ENCODE data around the gene BUB1B. TPM values are rescaled to one million over a fixed set of nuclear protein-coding genes. Genes with fewer than 3 reads are reported as not detected.
A peak's percentile ranks its signal among the peaks of the same experiment; 100 is the strongest.

The BUB1B gene
- total and polyA plus RNA-seq, 8 donors = 1.6 to 25.0 (median 4.4) TPM

- intact Hi-C loops (cut with DNase I; ENCODE audit: low total_unique reads) = no loop called here
- TF ChIP-seq CTCF (IDR thresholded peaks at IDR 0.05) (no peak), POLR2A (IDR thresholded peaks at IDR 0.05) (no peak), EP300 (IDR thresholded peaks at IDR 0.05) (no peak), POLR2AphosphoS5 (IDR thresholded peaks at IDR 0.05) (no peak)
- no peaks in the 10 kb centered on the region for H3K36me3 ChIP-seq
- no peak overlapping the region for H3K4me3 ChIP-seq
- 82 to 85% (median 84%) methylated on average over 5 of the region's 5 CpGs for WGBS, 5 donors
- no peaks in the 10 kb centered on the region for H3K27me3 ChIP-seq
- DNase-seq = no peak
- no peaks in the 10 kb centered on the region for H3K4me1 ChIP-seq
- no peaks in the 10 kb centered on the region for H3K9me3 ChIP-seq
- H3K27ac ChIP-seq = no peak overlapping the region
Measured at GRCh38 chr15:40142428-40142827, 18.4 kb upstream of the BUB1B start.

GRCh38 chr15:40146037-40146436, 14.8 kb upstream of the BUB1B start:
- TF ChIP-seq EP300 (IDR thresholded peaks at IDR 0.05) (no peak), POLR2A (IDR thresholded peaks at IDR 0.05) (no peak), CTCF (IDR thresholded peaks at IDR 0.05) (no peak), POLR2AphosphoS5 (IDR thresholded peaks at IDR 0.05) (no peak)
- Histone ChIP-seq H3K4me3 (no peak overlapping the region), H3K27me3 (no peaks in the 10 kb centered on the region), H3K9me3 (no peaks in the 10 kb centered on the region), H3K27ac (no peak overlapping the region), H3K4me1 (peaks cover 0 to 7% (median 0%) of the 10 kb centered on the region in 4 donors), H3K36me3 (no peaks in the 10 kb centered on the region)
- WGBS, 5 donors = 89 to 93% (median 91%) methylated on average over 4 of the region's 4 CpGs
- intact Hi-C loops (cut with DNase I; ENCODE audit: low total_unique reads) = no loop called here
- no peak for DNase-seq

- Histone ChIP-seq H3K4me1 (peaks cover 0 to 7% (median 0%) of the 10 kb centered on the region in 4 donors), H3K27me3 (no peaks in the 10 kb centered on the region), H3K36me3 (no peaks in the 10 kb centered on the region), H3K9me3 (no peaks in the 10 kb centered on the region), H3K27ac (no peak overlapping the region), H3K4me3 (no peak overlapping the region)
- intact Hi-C loops (cut with DNase I; ENCODE audit: low total_unique reads) = no loop called here
- no peak for TF ChIP-seq EP300 (IDR thresholded peaks at IDR 0.05)
- TF ChIP-seq POLR2AphosphoS5 (IDR thresholded peaks at IDR 0.05) = no peak
- no peak for TF ChIP-seq CTCF (IDR thresholded peaks at IDR 0.05)
- no peak for TF ChIP-seq POLR2A (IDR thresholded peaks at IDR 0.05)
- no peak for DNase-seq
- WGBS, 5 donors = 89 to 95% (median 92%) methylated on average over 4 of the region's 4 CpGs
Measured at GRCh38 chr15:40149339-40149738, 11.5 kb upstream of the BUB1B start.

GRCh38 chr15:40150163-40150925, 10.5 kb upstream of the BUB1B start:
- Histone ChIP-seq H3K36me3 (no peaks in the 10 kb centered on the region), H3K27ac (no peak overlapping the region), H3K4me1 (peaks cover 0 to 9% (median under 1%) of the 10 kb centered on the region in 4 donors), H3K9me3 (no peaks in the 10 kb centered on the region), H3K27me3 (no peaks in the 10 kb centered on the region), H3K4me3 (no peak overlapping the region)
- 50 to 60% (median 54%) methylated on average over 9 of the region's 9 CpGs for WGBS, 5 donors
- DNase-seq = peak; percentile 51 to 75
- intact Hi-C loops (cut with DNase I; ENCODE audit: low total_unique reads) = no loop called here
- no peak for TF ChIP-seq POLR2A (IDR thresholded peaks at IDR 0.05)
- TF ChIP-seq EP300 (IDR thresholded peaks at IDR 0.05) = no peak
- TF ChIP-seq CTCF (IDR thresholded peaks at IDR 0.05) = no peak
